H1 (cell line): Measurements from ENCODE around the gene DTNB. TPM values are rescaled to one million over a fixed set of nuclear protein-coding genes. Genes with fewer than 3 reads are reported as not detected.

ENCODE experiments used
- CTCF ChIA-PET: fragments of 300-600 bp; sonication (Branson Sonifier 250); formaldehyde crosslinking; loops from one replicate; lab custom pipeline; 2021; ENCODE audit not compliant: partially characterized antibody; lab: Charles Lee
- POLR2A ChIA-PET: fragments of 300-600 bp; sonication (Branson Sonifier 250); formaldehyde crosslinking; loops from one replicate; lab custom pipeline; 2021; ENCODE audit warnings: inconsistent platforms; ENCODE audit not compliant: partially characterized antibody; lab: Charles Lee
- DNase-seq, 2 experiments: peaks; one replicate each; pipeline versions ENCODE4 v3.0.0 to v3.0.0-alpha.2; 2010 to 2022; ENCODE audit warnings: low spot score in 2 of 2, low read depth in 1 of 2, mixed read lengths in 1 of 2
- FAIRE-seq: peaks from 2 replicates; lab custom pipeline; 2011; peaks lifted over from hg19 to GRCh38; lab: Jason Lieb, UNC
- H2AFZ ChIP-seq: 2 replicates; pipeline ENCODE4 v1.8.1; 2012; ENCODE audit warnings: low read length, inconsistent platforms
- H2AK5ac ChIP-seq: 2 replicates; pipeline ENCODE4 v1.6.1; 2013; ENCODE audit warnings: low read depth, low read length
- H2BK120ac ChIP-seq: replicated peaks from 2 replicates; pipeline ENCODE3; 2013; ENCODE audit warnings: low read depth, low read length, inconsistent platforms
- H2BK12ac ChIP-seq: 2 replicates; pipeline ENCODE4 v1.6.1; 2013; ENCODE audit warnings: low read depth, low read length
- H2BK15ac ChIP-seq: 2 replicates; pipeline ENCODE4 v1.6.1; 2013; ENCODE audit warnings: low read length
- H2BK20ac ChIP-seq: 2 replicates; pipeline ENCODE4 v1.6.1; 2013; ENCODE audit warnings: low read length
- H2BK5ac ChIP-seq: 2 replicates; pipeline ENCODE4 v1.6.1; 2013; ENCODE audit warnings: low read depth, low read length
- H3K14ac ChIP-seq: 2 replicates; pipeline ENCODE4 v1.6.1; 2013; ENCODE audit warnings: inconsistent platforms; ENCODE audit not compliant: insufficient read length
- H3K18ac ChIP-seq: 2 replicates; pipeline ENCODE4 v1.6.1; 2013; ENCODE audit warnings: low read length; ENCODE audit errors: extremely low read depth
- H3K23ac ChIP-seq: 2 replicates; pipeline ENCODE4 v1.6.1; 2013; ENCODE audit warnings: inconsistent platforms; ENCODE audit not compliant: insufficient read length
- H3K23me2 ChIP-seq: 2 replicates; pipeline ENCODE4 v1.6.1; 2013; ENCODE audit warnings: low read depth, low read length
- H3K27ac ChIP-seq: 2 replicates; pipeline ENCODE4 v1.6.1; 2011; ENCODE audit warnings: low read depth, low read length, inconsistent platforms
- H3K27me3 ChIP-seq, 4 experiments: replicated peaks in 1 of 4; 1 replicate in 1 of 4; 2 replicates in 3 of 4; pipeline versions ENCODE4 v1.6.1 to v1.8.1; 2011 to 2013; ENCODE audit warnings: low read length in 3 of 4, mild to moderate bottlenecking in 3 of 4, inconsistent platforms in 2 of 4, mixed read lengths in 2 of 4, moderate library complexity in 1 of 4; ENCODE audit not compliant: control insufficient read depth in 3 of 4, insufficient read depth in 3 of 4; ENCODE audit errors: extremely low read depth in 1 of 4
- H3K36me3 ChIP-seq, 4 experiments: 2 replicates each; pipeline versions ENCODE4 v1.6.1 to v1.8.1; 2011 to 2013; ENCODE audit warnings: mild to moderate bottlenecking in 4 of 4, low read length in 3 of 4, moderate library complexity in 2 of 4, control low read depth in 1 of 4, inconsistent platforms in 1 of 4; ENCODE audit not compliant: insufficient read depth in 4 of 4, control insufficient read depth in 2 of 4
- H3K4ac ChIP-seq: replicated peaks from 2 replicates; pipeline ENCODE3; 2013; ENCODE audit warnings: low read length, low read depth, mixed read lengths, inconsistent platforms; ENCODE audit not compliant: insufficient read length
- H3K4me1 ChIP-seq, 4 experiments: replicated peaks in 1 of 4; 1 replicate in 1 of 4; 2 replicates in 3 of 4; pipeline versions ENCODE4 v1.6.1 to v1.8.1; 2011 to 2013; ENCODE audit warnings: low read length in 3 of 4, inconsistent platforms in 2 of 4, mixed read lengths in 1 of 4; ENCODE audit not compliant: insufficient read depth in 4 of 4, control insufficient read depth in 3 of 4
- H3K4me2 ChIP-seq, 2 experiments: 2 replicates each; pipeline versions ENCODE4 v1.6.1 to v1.8.1; 2011 to 2013; ENCODE audit warnings: low read depth in 2 of 2, low read length in 2 of 2, control low read depth in 1 of 2, inconsistent platforms in 1 of 2, mild to moderate bottlenecking in 1 of 2; ENCODE audit not compliant: insufficient read depth in 1 of 2
- H3K4me3 ChIP-seq, 4 experiments: fragments of 200-600, 300-600 bp in 1 of 4; sonication (generic), shearing (Covaris generic), sonication (Bioruptor Twin) in 1 of 4; 2 replicates each; pipeline versions ENCODE4 v1.5.1 to v1.8.1; 2011 to 2016; ENCODE audit warnings: low read length in 4 of 4, low read depth in 3 of 4, control low read depth in 2 of 4, inconsistent platforms in 2 of 4, mild to moderate bottlenecking in 2 of 4, mixed read lengths in 1 of 4, moderate library complexity in 1 of 4; ENCODE audit not compliant: insufficient read depth in 2 of 4; ENCODE audit errors: extremely low read depth in 1 of 4
- H3K56ac ChIP-seq: replicated peaks from 2 replicates; pipeline ENCODE3; 2013; ENCODE audit warnings: low read depth, mild to moderate bottlenecking, mixed read lengths, low read length, inconsistent platforms; ENCODE audit not compliant: insufficient read length
- H3K79me1 ChIP-seq: 2 replicates; pipeline ENCODE4 v1.6.1; 2013; ENCODE audit warnings: low read depth, low read length, control low read depth
- H3K79me2 ChIP-seq, 2 experiments: 2 replicates each; pipeline versions ENCODE4 v1.6.1 to v1.8.1; 2012 to 2013; ENCODE audit warnings: low read length in 2 of 2, mild to moderate bottlenecking in 2 of 2, inconsistent platforms in 1 of 2; ENCODE audit not compliant: insufficient read depth in 2 of 2, control insufficient read depth in 1 of 2
- H3K9ac ChIP-seq, 4 experiments: replicated peaks in 1 of 4; 1 replicate in 1 of 4; 2 replicates in 3 of 4; pipeline versions ENCODE4 v1.6.1 to v1.8.1; 2011 to 2013; ENCODE audit warnings: low read depth in 3 of 4, low read length in 3 of 4, control low read depth in 2 of 4, mild to moderate bottlenecking in 2 of 4, moderate library complexity in 2 of 4, inconsistent platforms in 1 of 4; ENCODE audit errors: extremely low read depth in 1 of 4
- H3K9me3 ChIP-seq, 2 experiments: 2 replicates each; pipeline versions ENCODE4 v1.6.1 to v1.8.1; 2012 to 2013; ENCODE audit warnings: mild to moderate bottlenecking in 2 of 2, moderate library complexity in 2 of 2, control low read depth in 1 of 2, inconsistent platforms in 1 of 2, low read depth in 1 of 2, low read length in 1 of 2, mixed read lengths in 1 of 2; ENCODE audit not compliant: insufficient read depth in 2 of 2
- H4K20me1 ChIP-seq, 2 experiments: replicated peaks in 1 of 2; 2 replicates each; pipeline versions ENCODE3 to v1.8.1; 2011 to 2013; ENCODE audit warnings: inconsistent platforms in 2 of 2, low read length in 2 of 2, mild to moderate bottlenecking in 1 of 2; ENCODE audit not compliant: insufficient read depth in 2 of 2, control insufficient read depth in 1 of 2
- H4K5ac ChIP-seq: 2 replicates; pipeline ENCODE4 v1.6.1; 2013; ENCODE audit warnings: low read length, low read depth, mixed read lengths, inconsistent platforms; ENCODE audit not compliant: insufficient read length
- H4K8ac ChIP-seq: 2 replicates; pipeline ENCODE4 v1.8.0; 2013; ENCODE audit warnings: mild to moderate bottlenecking, moderate library complexity, low read length, inconsistent platforms; ENCODE audit not compliant: insufficient read depth; ENCODE audit errors: extremely low read depth
- H4K91ac ChIP-seq: replicated peaks from 2 replicates; pipeline ENCODE3; 2013; ENCODE audit warnings: low read length, mixed read lengths, inconsistent platforms; ENCODE audit not compliant: insufficient read length
- ASH2L ChIP-seq: fragments of 200-600, 300-600 bp; sonication (generic); IDR thresholded peaks from one replicate; pipeline ENCODE4 v1.7.1; 2017; ENCODE audit warnings: low read length
- BCL11A ChIP-seq, 2 experiments: IDR thresholded peaks; one replicate each; pipeline ENCODE4 v1.6.1; 2011; ENCODE audit warnings: low read depth in 2 of 2, low read length in 2 of 2, mild to moderate bottlenecking in 2 of 2
- CBX5 ChIP-seq: fragments of 300-800, 300-1000 bp; sonication (generic); IDR thresholded peaks from 2 replicates; pipeline ENCODE4 v1.7.1; 2016; ENCODE audit warnings: antibody characterized with exemption, low read length, low read depth
- EGR1 ChIP-seq: IDR thresholded peaks from 2 replicates; pipeline ENCODE4 v1.6.1; 2011; ENCODE audit warnings: low read depth, low read length, borderline replicate concordance
- EZH2 ChIP-seq: fragments of 200-600 bp; sonication (generic); IDR thresholded peaks from 2 replicates; pipeline ENCODE4 v1.7.1; 2012; ENCODE audit warnings: low read depth, mild to moderate bottlenecking, moderate library complexity, low read length, inconsistent platforms; ENCODE audit not compliant: severe bottlenecking
- JUN ChIP-seq: IDR thresholded peaks from 2 replicates; pipeline ENCODE4 v1.6.1; 2011; ENCODE audit warnings: low read depth, mild to moderate bottlenecking, improper control_type of control experiment, low read length
- NANOG ChIP-seq: IDR thresholded peaks from 2 replicates; pipeline ENCODE4 v1.6.1; 2011; ENCODE audit warnings: low read length, low read depth, mild to moderate bottlenecking, inconsistent platforms; ENCODE audit not compliant: insufficient read depth, poor library complexity, severe bottlenecking
- NRF1 ChIP-seq: IDR thresholded peaks from 2 replicates; pipeline ENCODE4 v1.6.1; 2011; ENCODE audit warnings: mild to moderate bottlenecking, low read depth, low read length, improper control_type of control experiment
- TBP ChIP-seq: IDR thresholded peaks from 2 replicates; pipeline ENCODE4 v1.6.1; 2011; ENCODE audit warnings: low read depth, low read length, improper control_type of control experiment
- TEAD4 ChIP-seq: IDR thresholded peaks from 2 replicates; pipeline ENCODE4 v1.6.1; 2012; ENCODE audit warnings: low read depth, low read length, inconsistent platforms, mixed read lengths
- YY1 ChIP-seq: IDR thresholded peaks from 2 replicates; pipeline ENCODE4 v1.6.1; 2011; ENCODE audit warnings: low read depth, mild to moderate bottlenecking, low read length
- WGBS, 2 experiments: shearing (Covaris generic) in 1 of 2; methylation state at CpG; one replicate each; pipeline versions ENCODE4 v1.1.6 to v1.1.7; 2013 to 2015; ENCODE audit warnings: low lambda C conversion rate in 2 of 2, mixed read lengths in 2 of 2, inconsistent platforms in 1 of 2, low coverage in 1 of 2, missing lambda C conversion rate in 1 of 2; ENCODE audit not compliant: insufficient replicate concordance in 2 of 2, insufficient coverage in 1 of 2, insufficient read length in 1 of 2; ENCODE audit errors: extremely low coverage in 1 of 2, missing lambda C conversion rate in 1 of 2; 5-methylcytosine and 5-hydroxymethylcytosine counted together
- polyA plus RNA-seq, 7 experiments: library from polyadenylated mRNA; depleted of rRNA in 3 of 7; stranded (reverse) in 5 of 7; unstranded in 2 of 7; fragments of >200 nt in 5 of 7; fragments of 200-250 nt in 2 of 7; gene quantifications; 1 replicate in 5 of 7; 2 replicates in 1 of 7; 4 replicates in 1 of 7; pipeline versions ENCODE4 v1.2.1 to v1.2.3, GENCODE V29; 2011 to 2013; ENCODE audit warnings: missing spikeins in 2 of 7, mixed read lengths in 2 of 7
- total RNA-seq: library from RNA; stranded (reverse); fragmentation: NEBNext Ultra II Directional; extraction: Animal tissue kit (Norgen Biotek cat#: 25700); gene quantifications from 2 replicates; pipeline ENCODE4 v1.2.1, GENCODE V29; 2021
- TF ChIP-seq, protein P1 (sequence below): IDR thresholded peaks from 2 replicates; pipeline ENCODE4 v1.6.1; 2012; ENCODE audit warnings: inconsistent platforms

DTNB gene
- total and polyA plus RNA-seq, 2 of the 8 experiments (the other 6 are each of a cell fraction or from before 2014, with no cell fraction given): 39.6 to 49.5 TPM

DNA sequence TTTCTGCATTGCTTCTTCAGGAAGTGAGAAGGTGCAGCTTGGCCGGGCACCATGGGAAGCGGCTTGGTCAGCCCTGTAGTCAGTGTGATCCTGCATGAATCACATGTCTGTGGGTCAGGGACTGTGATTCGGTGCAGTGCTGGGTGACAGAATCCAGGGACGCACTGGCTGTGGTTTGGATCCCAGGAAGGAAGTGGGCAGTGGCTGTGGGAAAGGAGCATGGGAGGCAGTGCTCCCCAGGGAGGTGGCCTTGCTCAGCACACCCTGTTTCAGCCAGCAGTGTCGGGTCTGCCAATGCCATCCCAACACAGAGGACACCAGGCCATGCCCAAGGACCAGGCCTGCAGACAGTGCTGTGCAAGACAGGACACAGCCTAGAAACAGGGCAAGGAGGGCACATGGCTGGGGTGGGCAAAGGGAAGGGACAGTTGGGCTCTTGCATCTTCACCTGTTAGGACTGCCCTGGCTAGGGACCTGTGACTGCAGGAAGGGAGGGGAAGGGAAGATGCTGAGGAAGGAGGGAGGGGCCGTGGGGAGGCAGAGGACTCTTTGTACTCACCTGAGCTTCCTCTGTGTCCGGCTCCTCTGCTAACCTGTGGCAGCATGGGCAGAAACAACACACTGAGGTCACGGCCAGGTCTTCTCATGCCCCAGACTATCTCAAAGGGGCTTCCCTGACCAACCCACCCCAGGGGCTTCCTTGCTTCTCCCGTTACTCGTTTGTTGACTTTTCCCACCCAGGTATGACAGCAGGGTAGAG lies 294.5 kb downstream of the DTNB start:
- H2BK20ac ChIP-seq: no peak overlapping the region
- no peak overlapping the region; a peak in 1 of 7 replicates for H3K9ac ChIP-seq
- H3K36me3 ChIP-seq: no peaks in the 10 kb centered on the region
- H3K4ac ChIP-seq: no peak overlapping the region
- no peak overlapping the region for H2BK5ac ChIP-seq
- DNase-seq (no peak), FAIRE-seq (no peak)
- no peaks in the 10 kb centered on the region for H3K23me2 ChIP-seq
- H4K5ac ChIP-seq: no peak overlapping the region
- H3K79me1 ChIP-seq: no peaks in the 10 kb centered on the region
- no peak overlapping the region for H3K27ac ChIP-seq
- H3K4me1 ChIP-seq: peaks cover 0 to 13% (median 10%) of the 10 kb centered on the region in 4 experiments; a peak in 5 of 7 replicates
- no peaks in the 10 kb centered on the region for H3K79me2 ChIP-seq
- H3K14ac ChIP-seq: no peak overlapping the region
- H4K20me1 ChIP-seq: no peaks in the 10 kb centered on the region
- peaks cover 0 to 8% (median 0%) of the 10 kb centered on the region in 4 experiments; a peak in 5 of 7 replicates for H3K27me3 ChIP-seq
- POLR2A ChIA-PET: no interaction called here
- no peak overlapping the region for H3K4me2 ChIP-seq
- H3K56ac ChIP-seq: no peak overlapping the region
- 92% methylated on average over 10 of the region's 10 CpGs; no CpG with 5 or more reads in 1 of the 2 experiments for WGBS, 2 experiments
- H3K18ac ChIP-seq: no peak overlapping the region; the same call in 1 of the 2 replicates
- H3K4me3 ChIP-seq: no peak overlapping the region
- H4K91ac ChIP-seq: no peak overlapping the region
- H3K9me3 ChIP-seq: no peaks in the 10 kb centered on the region
- H2BK120ac ChIP-seq: no peak overlapping the region
- H2BK15ac ChIP-seq: peak overlapping the region; percentile 8; the same call in 1 of the 2 replicates
- H4K8ac ChIP-seq: no peak overlapping the region
- H3K23ac ChIP-seq: no peak overlapping the region
- H2AFZ ChIP-seq: no peak overlapping the region
- H2BK12ac ChIP-seq: no peak overlapping the region
- H2AK5ac ChIP-seq: no peak overlapping the region
- CTCF ChIA-PET: interaction anchor here (1.2 to 3.5 kb wide), 2 partner anchors 19 to 70 kb away, joined by 3 to 13 read pairs; no protein-coding TSS in a partner anchor
- TF ChIP-seq NANOG (no peak), ASH2L (no peak), EZH2 (no peak), TBP (no peak), CBX5 (no peak), JUN (no peak), NRF1 (no peak), BCL11A (IDR thresholded peaks at IDR 0.05; ENCODE audit: low read depth in 2 of 2, low read length in 2 of 2) (no peak), TEAD4 (no peak), YY1 (no peak), EGR1 (no peak)
- TF ChIP-seq, protein P1, sequence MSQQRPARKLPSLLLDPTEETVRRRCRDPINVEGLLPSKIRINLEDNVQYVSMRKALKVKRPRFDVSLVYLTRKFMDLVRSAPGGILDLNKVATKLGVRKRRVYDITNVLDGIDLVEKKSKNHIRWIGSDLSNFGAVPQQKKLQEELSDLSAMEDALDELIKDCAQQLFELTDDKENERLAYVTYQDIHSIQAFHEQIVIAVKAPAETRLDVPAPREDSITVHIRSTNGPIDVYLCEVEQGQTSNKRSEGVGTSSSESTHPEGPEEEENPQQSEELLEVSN: no peak
